Measurements from ENCODE around the gene DNAJB6.

GRCh38 chr7:157389951-157390730, 53.3 kb downstream of the DNAJB6 start:
- TF ChIP-seq, protein P1, sequence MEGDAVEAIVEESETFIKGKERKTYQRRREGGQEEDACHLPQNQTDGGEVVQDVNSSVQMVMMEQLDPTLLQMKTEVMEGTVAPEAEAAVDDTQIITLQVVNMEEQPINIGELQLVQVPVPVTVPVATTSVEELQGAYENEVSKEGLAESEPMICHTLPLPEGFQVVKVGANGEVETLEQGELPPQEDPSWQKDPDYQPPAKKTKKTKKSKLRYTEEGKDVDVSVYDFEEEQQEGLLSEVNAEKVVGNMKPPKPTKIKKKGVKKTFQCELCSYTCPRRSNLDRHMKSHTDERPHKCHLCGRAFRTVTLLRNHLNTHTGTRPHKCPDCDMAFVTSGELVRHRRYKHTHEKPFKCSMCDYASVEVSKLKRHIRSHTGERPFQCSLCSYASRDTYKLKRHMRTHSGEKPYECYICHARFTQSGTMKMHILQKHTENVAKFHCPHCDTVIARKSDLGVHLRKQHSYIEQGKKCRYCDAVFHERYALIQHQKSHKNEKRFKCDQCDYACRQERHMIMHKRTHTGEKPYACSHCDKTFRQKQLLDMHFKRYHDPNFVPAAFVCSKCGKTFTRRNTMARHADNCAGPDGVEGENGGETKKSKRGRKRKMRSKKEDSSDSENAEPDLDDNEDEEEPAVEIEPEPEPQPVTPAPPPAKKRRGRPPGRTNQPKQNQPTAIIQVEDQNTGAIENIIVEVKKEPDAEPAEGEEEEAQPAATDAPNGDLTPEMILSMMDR (IDR thresholded peaks at IDR 0.05), result no peak
- TF ChIP-seq EP300 (IDR thresholded peaks at IDR 0.05), result no peak
- TF ChIP-seq POLR2A (IDR thresholded peaks at IDR 0.05), result no peak
